KOPT-K1 (cell line): ENCODE results near the gene COL4A6.

Experiments
- H3K27ac ChIP-seq: fragments of 200-600 bp; sonication (generic); 2 replicates; pipeline ENCODE4 v1.5.1; 2016; ENCODE audit warnings: antibody characterized with exemption, mild to moderate bottlenecking, low read depth, low read length; ENCODE audit not compliant: poor library complexity, severe bottlenecking
- H3K36me3 ChIP-seq: fragments of 200-600 bp; sonication (generic); 2 replicates; pipeline ENCODE4 v1.5.1; 2017; ENCODE audit warnings: antibody characterized with exemption, mild to moderate bottlenecking, low read length, moderate library complexity; ENCODE audit not compliant: insufficient read depth
- H3K9me3 ChIP-seq: fragments of 200-600 bp; sonication (generic); 2 replicates; pipeline ENCODE4 v1.5.1; 2017; ENCODE audit warnings: antibody characterized with exemption, low read length, mild to moderate bottlenecking; ENCODE audit not compliant: insufficient read depth, poor library complexity, severe bottlenecking

Gene COL4A6

DNA sequence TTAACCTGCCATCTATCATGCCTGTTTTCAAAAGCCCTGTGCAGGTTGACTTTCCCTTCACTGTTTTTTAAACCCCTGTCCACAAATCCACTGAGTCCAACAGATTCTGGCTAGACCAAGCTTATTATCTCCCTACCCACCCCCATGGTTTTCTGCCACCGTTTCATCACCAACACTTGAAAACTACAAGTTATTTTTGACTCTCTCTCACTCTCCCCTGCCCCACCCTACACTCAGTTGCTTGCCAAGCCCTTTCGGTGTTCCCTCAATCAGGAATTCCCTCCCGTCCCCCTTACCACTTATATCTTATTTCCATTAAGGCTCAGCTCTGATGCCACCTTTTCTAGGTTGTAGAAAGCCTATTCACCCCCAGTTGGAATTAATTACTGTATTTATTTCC is 316.9 kb downstream of the COL4A6 start:
- no peaks in the 10 kb centered on the region for H3K9me3 ChIP-seq
- no peak overlapping the region for H3K27ac ChIP-seq
- no peaks in the 10 kb centered on the region for H3K36me3 ChIP-seq

DNA sequence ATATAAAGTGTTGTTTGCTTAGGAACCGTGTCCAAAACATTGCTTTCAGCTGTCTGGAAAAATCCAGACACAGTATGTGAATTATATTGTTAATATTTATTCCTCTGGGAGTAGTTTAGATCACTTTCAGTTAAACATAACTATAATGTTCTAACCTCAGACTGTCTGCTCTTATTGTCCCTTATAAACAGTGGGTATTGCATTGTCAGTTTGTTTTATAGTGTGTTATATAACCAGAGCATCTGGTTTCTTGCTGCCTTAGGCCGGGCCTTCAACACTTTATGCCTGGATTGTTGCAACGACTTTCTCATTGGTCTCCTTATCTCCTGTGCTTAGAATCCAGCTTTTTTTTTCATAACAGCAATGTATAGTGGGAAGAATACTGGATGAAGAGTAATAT is 320.2 kb downstream of the COL4A6 start:
- H3K27ac ChIP-seq, result no peak overlapping the region
- H3K36me3 ChIP-seq, result no peaks in the 10 kb centered on the region
- no peaks in the 10 kb centered on the region for H3K9me3 ChIP-seq

GRCh38 chrX:108114541-108114940 is 323.7 kb downstream of the COL4A6 start:
- no peaks in the 10 kb centered on the region for H3K36me3 ChIP-seq
- H3K27ac ChIP-seq, result no peak overlapping the region
- no peaks in the 10 kb centered on the region for H3K9me3 ChIP-seq
